NCI-H1930 (cell line): Measurements from ENCODE around the gene ABCC8.

ENCODE experiments used
- DNase-seq, 2 experiments: peaks; one replicate each; lab custom pipeline; 2025; lab: John Stamatoyannopoulos, UW

ABCC8 gene

DNA sequence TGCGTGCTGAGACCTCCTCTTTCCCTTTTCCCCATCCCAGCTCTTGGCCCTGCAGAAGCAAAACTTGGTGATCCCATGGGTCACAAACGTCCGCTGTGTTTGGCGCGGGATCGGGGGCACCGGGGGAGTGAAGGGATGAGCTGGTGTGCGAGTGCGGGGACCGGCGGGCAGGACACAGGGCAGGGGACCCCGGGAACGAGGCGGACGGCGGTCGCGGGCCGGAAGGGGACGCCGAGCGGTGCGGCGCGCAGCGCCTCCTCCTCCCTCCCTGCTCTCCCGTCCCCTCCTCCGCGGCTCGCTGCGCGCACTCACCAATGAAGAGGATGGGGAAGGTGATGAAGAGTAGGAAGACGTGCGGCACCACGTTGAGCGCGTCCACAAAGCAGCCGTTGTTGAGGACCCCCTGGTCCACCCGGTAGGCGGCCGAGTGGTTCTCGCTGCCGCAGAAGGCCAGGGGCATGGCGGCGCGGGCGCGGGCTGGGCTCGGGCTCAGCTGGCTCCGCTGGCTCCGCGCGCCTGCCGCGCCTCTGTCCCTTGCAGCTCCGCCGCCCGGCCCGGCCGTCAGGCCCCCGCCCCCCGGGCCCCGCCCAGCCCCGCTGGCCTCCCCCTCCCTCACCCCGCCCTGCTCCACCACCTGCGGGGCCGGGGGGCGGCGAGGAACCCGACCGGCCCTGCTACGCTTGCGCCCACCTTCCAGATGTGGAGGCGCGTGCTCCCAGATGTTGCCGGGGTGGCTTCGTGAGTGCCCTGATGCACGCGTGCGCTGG lies at the start of gene ABCC8:
TSS of gene ABCC8 (minus strand) at position 529 of the 767 bp plus-strand sequence. CDS start at position 460, 69 bp downstream.
- DNase-seq = peak; percentile 25 to 31

GRCh38 chr11:17526326-17526725 lies 49.7 kb upstream of the ABCC8 start:
- DNase-seq = no peak

- DNase-seq = no peak
Measured at GRCh38 chr11:17525570-17525969, 48.9 kb upstream of the ABCC8 start.

- no peak for DNase-seq
Measured at GRCh38 chr11:17524221-17524620, 47.6 kb upstream of the ABCC8 start.

DNA sequence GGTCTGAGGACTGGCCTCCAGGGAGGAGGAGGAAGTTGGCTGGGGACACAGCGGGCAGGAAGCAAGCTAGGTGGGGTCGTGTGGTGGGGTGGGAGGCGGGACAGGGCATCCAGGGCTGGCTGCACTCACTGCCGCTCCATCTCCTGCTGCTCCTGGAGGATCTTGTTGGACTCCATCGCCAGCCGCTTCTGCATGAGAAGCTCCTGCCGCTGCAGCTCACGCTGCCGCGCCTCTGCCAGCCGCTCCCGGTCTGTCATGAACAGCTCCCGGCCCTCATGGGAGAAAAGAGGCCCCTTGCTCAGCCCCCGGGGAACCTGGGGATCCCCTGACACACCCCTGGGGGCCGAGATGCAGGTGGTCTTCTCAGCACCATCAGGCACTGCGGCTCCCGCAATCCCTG lies 46.0 kb upstream of the ABCC8 start:
- DNase-seq = no peak

DNA sequence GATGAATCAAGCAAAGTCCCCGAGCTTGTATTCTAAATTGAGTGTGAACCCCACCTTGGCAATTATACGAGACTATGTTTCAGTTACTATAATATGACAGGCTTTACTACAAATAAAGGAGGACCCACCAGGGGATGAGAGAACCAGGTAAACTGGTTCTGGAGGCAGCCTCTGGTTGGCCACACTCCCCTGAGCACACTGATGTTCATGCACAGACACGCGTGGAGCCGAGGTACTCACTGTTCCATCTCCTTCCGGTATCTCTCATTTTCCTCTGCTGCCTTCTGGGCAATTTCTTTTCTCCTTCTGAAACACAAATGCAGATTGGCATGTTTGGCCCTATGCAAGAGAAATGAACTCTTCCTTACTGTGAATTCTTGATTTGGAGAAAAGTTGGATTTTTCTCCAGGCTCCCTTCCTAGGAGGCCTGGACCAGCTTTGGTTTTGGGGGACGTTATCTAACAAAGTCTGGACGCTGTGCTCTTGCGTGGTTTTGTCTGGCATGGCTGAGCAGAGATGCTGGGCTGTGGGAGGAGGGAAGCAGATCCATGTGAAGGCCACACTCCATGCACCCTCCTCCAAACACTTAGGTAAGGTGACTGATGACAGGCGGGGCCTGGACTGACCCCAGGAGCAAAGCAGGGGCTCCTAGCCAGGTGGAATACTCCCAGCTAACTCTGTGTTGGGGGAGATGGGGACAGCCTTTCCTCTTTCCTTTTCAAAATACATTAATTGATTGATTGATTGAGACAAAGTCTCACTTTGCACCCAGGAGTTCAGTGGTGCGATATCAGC lies 44.7 kb upstream of the ABCC8 start:
- DNase-seq = no peak

GRCh38 chr11:17519061-17519885 lies 42.6 kb upstream of the ABCC8 start:
- no peak for DNase-seq

DNA sequence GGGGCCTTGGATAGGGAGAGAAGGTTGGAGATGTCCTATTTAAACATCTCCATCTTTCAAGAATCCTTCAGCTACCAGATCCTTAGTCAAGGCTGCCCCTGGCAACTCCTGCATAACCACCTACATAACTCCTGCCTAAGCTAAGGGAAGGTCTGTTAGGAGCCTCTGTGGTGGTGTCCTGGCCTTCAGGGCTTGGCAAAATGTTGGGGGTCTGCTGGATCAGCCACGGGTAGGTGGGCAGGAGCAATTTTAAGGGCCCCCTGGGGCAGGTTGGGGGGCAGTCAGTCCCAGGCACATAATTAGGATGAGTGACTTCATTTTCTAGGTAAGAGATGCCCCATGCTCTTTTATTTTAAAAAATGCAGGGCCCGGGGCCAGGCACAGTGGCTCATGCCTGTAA lies 41.7 kb upstream of the ABCC8 start:
- no peak for DNase-seq

DNA sequence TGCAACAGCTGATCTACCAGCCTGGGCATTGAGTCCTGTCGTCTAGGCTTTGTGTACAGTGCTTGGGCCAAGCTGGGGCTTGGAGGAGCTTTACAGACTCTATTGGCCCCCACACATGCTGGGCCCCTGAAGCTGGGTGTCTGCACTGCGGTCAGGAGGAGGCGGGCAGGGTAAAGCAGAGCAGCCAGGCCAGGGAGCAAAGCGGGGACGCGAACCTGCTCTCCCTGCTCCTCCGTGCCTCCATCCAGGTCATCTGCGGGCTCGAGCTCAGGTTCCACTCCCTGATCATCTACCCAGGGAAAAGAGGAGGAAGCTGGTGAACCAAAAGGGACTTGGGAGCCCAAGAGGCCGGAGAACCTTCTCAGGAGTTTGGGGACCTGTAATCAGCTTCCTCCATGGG lies 40.5 kb upstream of the ABCC8 start:
- no peak for DNase-seq

GRCh38 chr11:17516551-17517150 lies 40.0 kb upstream of the ABCC8 start:
- no peak for DNase-seq

DNA sequence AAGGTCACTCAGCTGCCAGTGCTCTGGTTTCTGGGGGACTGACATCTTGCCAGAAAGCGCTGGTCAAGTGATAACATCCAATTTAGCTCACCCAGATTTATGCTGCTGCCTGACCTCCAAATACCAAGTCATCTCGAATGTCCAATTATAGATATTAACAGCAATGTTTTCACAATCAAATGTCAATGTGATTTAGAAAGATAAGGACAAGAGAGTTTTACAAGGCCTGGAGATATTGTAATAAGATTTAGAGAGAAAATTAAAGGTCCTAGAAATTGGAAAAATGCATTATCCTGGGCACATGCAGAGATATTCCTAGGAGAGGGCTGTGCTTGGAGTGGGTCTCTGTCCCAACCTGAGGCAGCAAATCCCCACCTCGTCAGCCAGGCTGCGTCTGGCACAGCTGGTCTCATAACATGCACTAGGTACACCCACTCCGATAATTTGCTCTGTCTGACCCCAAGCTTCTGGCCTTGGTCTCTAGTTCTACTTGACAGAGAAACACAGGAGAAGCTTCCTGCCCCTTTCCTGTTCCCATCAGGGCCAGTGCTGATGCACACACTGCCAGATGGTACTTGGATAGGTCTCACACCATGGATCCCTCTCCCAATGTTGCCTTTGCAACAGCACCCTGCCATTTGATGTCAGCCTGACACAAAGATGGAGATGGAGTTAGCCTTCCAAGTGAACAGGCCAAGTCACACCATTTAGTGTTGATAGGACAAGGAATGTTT lies 39.0 kb upstream of the ABCC8 start:
- no peak for DNase-seq

GRCh38 chr11:17514476-17514875 lies 37.8 kb upstream of the ABCC8 start:
- no peak for DNase-seq

GRCh38 chr11:17513853-17514252 lies 37.2 kb upstream of the ABCC8 start:
- no peak for DNase-seq

- DNase-seq = no peak
Measured at GRCh38 chr11:17512101-17512500, 35.5 kb upstream of the ABCC8 start.

- no peak for DNase-seq
Measured at GRCh38 chr11:17511571-17511970, 34.9 kb upstream of the ABCC8 start.

- DNase-seq = no peak
Measured at GRCh38 chr11:17510507-17511206, 34.0 kb upstream of the ABCC8 start.

- DNase-seq = no peak
Measured at GRCh38 chr11:17508791-17509190, 32.1 kb upstream of the ABCC8 start.

GRCh38 chr11:17508306-17508705 lies 31.7 kb upstream of the ABCC8 start:
- no peak for DNase-seq

DNA sequence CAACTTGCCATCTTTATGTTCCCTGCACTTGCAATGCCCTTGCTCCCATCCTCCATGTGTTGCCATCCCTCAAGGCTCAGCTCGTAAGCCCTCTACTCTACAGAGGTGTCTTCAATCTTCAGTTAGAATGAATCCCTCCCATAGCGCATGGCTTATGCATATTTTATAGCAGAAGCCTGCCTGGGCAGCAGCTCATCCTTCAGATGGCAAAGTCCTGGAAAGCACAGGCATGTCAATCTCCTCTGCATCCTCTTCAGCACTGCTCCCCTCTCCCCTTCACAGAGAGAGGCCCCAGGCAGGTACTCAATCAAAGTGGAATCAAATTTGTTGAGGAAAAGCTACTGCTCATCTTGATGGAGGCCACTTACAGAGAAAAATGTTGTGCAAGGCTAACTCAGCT lies 31.1 kb upstream of the ABCC8 start:
- DNase-seq = no peak

DNA sequence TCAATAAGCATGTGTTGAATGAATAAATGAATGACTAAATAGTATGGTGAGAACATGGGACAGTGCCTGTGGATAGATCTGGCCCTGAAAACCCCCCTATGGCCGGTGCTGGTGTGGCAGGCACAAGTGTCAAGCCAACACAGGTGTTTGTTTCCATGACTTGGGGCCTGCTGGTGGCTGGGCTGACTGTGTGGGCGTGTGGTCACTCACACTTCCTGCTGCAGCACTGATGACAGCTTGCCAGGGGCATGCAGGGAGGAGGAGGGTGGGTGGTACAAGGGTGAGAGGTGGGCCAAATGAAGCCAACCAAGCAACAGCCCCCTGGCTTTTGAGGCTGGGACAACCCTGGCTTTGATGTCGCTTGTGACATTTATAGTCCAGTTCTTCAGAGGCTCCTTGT lies 30.3 kb upstream of the ABCC8 start:
- no peak for DNase-seq

- no peak for DNase-seq
Measured at GRCh38 chr11:17506314-17506713, 29.7 kb upstream of the ABCC8 start.
